ENCODE results near the gene PLGLB2.
"Not testable (repeated sequence)": the region's sequence is repeated elsewhere in the genome, so short reads cannot be mapped to it uniquely, and the experiment has no call there.

- TF ChIP-seq CTCF (IDR thresholded peaks at IDR 0.05; ENCODE audit: extremely low read depth in 1 of 2, insufficient read depth in 1 of 2, low read depth in 1 of 2, low read length in 2 of 2); POLR2AphosphoS5 (IDR thresholded peaks at IDR 0.05; ENCODE audit: insufficient read depth, low read depth, low read length); POLR2A (IDR thresholded peaks at IDR 0.05; ENCODE audit: low read depth, low read length); MYC (IDR thresholded peaks at IDR 0.05; ENCODE audit: low read depth, low read length); FOS (IDR thresholded peaks at IDR 0.05; ENCODE audit: borderline replicate concordance, insufficient read depth, low read length); EZH2 (IDR thresholded peaks at IDR 0.05; ENCODE audit: borderline replicate concordance, low read depth, low read length, severe bottlenecking); GATA2 (IDR thresholded peaks at IDR 0.05; ENCODE audit: insufficient read depth, insufficient read length, low read depth, low read length): not testable (repeated sequence)
- TF ChIP-seq, protein P1, sequence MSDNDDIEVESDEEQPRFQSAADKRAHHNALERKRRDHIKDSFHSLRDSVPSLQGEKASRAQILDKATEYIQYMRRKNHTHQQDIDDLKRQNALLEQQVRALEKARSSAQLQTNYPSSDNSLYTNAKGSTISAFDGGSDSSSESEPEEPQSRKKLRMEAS (IDR thresholded peaks at IDR 0.05; ENCODE audit: insufficient read depth, insufficient read length) = not testable (repeated sequence)
Observed at GRCh38 chr2:87742393-87743108, 5.3 kb upstream of the PLGLB2 start.

All from endothelial cell of umbilical vein (primary cell).